Upper lobe of left lung (tissue), 6 donors: ENCODE results near the gene CDRT4. TPM values are rescaled to one million over a fixed set of nuclear protein-coding genes. Genes with fewer than 3 reads are reported as not detected.

Source experiments
- ATAC-seq, 2 donors: fragments of 200-7000 bp; cut with Tn5 transposase; one replicate each; pipeline ENCODE4 v1.9.1; 2022; ENCODE audit warnings: mild to moderate bottlenecking in 2 of 2, moderate library complexity in 2 of 2; ENCODE audit not compliant: low FRiP score in 2 of 2
- DNase-seq, 2 donors: peaks; one replicate each; pipeline ENCODE4 v3.0.0-alpha.2; 2019 to 2020
- H3K27ac ChIP-seq, 4 donors: fragments of 200-600 bp; sonication (generic); one replicate each; pipeline ENCODE4 v1.5.1; 2016 to 2019
- H3K27me3 ChIP-seq, 4 donors: fragments of 200-600 bp; sonication (generic); one replicate each; pipeline ENCODE4 v1.5.1; 2017 to 2019
- H3K36me3 ChIP-seq, 4 donors: fragments of 200-600 bp; sonication (generic); one replicate each; pipeline ENCODE4 v1.5.1; 2016 to 2019
- H3K4me1 ChIP-seq, 4 donors: fragments of 200-600 bp; sonication (generic); one replicate each; pipeline ENCODE4 v1.5.1; 2018 to 2019
- H3K4me3 ChIP-seq, 4 donors: fragments of 200-600 bp; sonication (generic); one replicate each; pipeline ENCODE4 v1.5.1; 2017 to 2019; ENCODE audit warnings: mild to moderate bottlenecking in 2 of 4, moderate library complexity in 1 of 4
- H3K9me3 ChIP-seq, 4 donors: fragments of 200-600 bp; sonication (generic); one replicate each; pipeline ENCODE4 v1.5.1; 2018 to 2019
- EP300 ChIP-seq, 4 donors: sonication (generic); formaldehyde crosslinking; IDR thresholded peaks; one replicate each; pipeline ENCODE4 v1.5.1; 2017; ENCODE audit warnings: antibody characterized with exemption in 4 of 4, control low read depth in 2 of 4
- POLR2A ChIP-seq, 4 donors: fragments of 450-650 bp; IDR thresholded peaks; one replicate each; pipeline ENCODE4 v1.5.1; 2016 to 2017; ENCODE audit warnings: antibody characterized with exemption in 4 of 4, mild to moderate bottlenecking in 2 of 4
- POLR2AphosphoS5 ChIP-seq, 2 donors: sonication (generic); formaldehyde crosslinking; IDR thresholded peaks; one replicate each; pipeline ENCODE4 v1.5.1; 2017; ENCODE audit warnings: antibody characterized with exemption in 2 of 2
- WGBS, 2 donors: methylation state at CpG; one replicate each; pipeline ENCODE4 v1.1.5; 2017 to 2018; 5-methylcytosine and 5-hydroxymethylcytosine counted together
- total RNA-seq, 6 donors: library from RNA; depleted of rRNA in 4 of 6; stranded (reverse); fragments of >200 nt in 4 of 6; gene quantifications; one replicate each; pipeline versions ENCODE4 v1.1.0 to v1.2.1, GENCODE V29; 2016 to 2021
- TF ChIP-seq, protein P1 (sequence below), 6 experiments: fragments of 450-650 bp in 4 of 6; fragments of 200-600 bp in 2 of 6; sonication (generic) in 2 of 6; IDR thresholded peaks; one replicate each; pipeline ENCODE4 v1.5.1; 2016 to 2019; ENCODE audit warnings: antibody characterized with exemption in 6 of 6
- donor health status: DM: no; HTN: no; CAD: no; lungs with moderate emphysema.
- donor health status: DM: no; HTN: yes; CAD: no; lungs with severe emphysema.

CDRT4 gene
- total RNA-seq, 6 donors from 2014 or later, result 4.7 to 38.8 (median 5.8) TPM; not detected in 1

DNA sequence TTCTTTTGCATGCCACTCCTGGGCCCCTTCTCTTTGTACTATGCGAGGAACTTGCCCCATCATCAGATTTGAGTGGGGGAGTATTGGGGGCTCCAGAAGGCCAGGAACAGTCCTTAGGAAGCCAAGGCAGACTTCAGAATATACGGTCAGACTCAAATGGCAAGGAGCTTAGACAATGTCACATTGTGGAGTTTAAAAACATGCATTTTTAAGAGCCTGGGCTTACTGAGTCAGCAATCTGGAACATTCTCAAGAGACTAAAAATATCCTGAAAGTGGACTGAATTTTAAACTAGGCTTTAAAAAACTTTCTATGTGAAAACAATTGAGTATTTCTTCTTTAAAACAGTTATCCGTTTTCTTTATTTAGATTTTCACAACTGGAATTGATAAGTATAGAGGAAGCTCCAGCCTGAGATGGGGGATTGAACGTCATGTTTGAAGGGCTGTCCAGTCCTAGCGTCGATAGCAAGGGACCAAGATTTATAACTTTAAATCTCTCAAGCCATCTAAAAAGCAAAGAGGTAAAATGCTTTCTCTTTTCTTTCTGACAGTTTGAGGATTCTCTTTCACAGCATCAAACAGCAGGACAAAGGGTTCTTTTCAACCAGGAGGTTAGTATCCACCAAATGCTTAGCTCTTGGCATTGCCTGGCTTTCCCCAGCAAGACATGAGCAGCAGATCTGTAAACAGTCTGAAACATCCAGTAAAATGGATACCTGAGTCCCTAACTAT, 45.8 kb upstream of the CDRT4 start:
- DNase-seq, result no peak

DNA sequence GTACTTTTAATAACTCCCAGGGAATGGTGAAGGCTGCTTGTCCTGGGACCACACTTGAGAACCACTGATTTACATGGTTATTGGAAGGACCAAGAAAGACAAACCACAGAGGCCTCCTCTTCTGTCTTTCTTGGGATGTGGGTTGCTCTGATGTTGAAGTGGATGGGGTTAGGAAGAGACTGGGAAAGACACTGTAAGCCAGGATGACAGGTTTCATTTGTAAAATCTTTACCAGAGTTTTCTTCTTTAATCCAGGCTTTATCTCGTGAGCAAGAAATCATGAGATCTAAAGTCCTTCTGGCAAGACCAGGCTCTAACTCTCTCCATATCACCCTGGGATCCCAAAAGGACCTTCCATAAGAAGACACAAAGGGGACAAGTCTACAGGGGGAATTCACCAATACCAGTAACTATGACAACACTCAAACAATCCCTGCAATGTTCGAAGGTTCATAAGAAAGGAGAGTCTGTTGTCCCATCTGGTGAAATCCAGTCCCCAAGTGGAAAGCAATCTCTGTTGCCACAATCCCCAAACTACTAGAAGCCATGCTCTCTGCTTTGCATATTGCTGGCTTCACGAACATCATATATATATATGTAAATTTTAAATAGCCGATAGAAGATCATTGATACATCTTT, 44.8 kb upstream of the CDRT4 start:
- 95 to 96% methylated on average over 4 of the region's 4 CpGs for WGBS, 2 donors
- no peak for ATAC-seq

More for the DNA sequence above, 45.8 kb upstream of the CDRT4 start:
- WGBS, 2 donors, result 80 to 86% methylated on average over 6 of the region's 6 CpGs
- ATAC-seq, result no peak
- Histone ChIP-seq H3K4me3 (no peak overlapping the region), H3K9me3 (no peaks in the 10 kb centered on the region), H3K27ac (peak overlapping the region; percentile 11 to 65 (median 42)), H3K27me3 (no peaks in the 10 kb centered on the region), H3K36me3 (peaks cover 0 to 9% (median 0%) of the 10 kb centered on the region in 4 donors), H3K4me1 (peaks cover 0 to 18% (median 15%) of the 10 kb centered on the region in 4 donors)
- TF ChIP-seq POLR2A (IDR thresholded peaks at IDR 0.05) (no peak), EP300 (IDR thresholded peaks at IDR 0.05) (no peak), POLR2AphosphoS5 (IDR thresholded peaks at IDR 0.05) (no peak)
- TF ChIP-seq, protein P1, sequence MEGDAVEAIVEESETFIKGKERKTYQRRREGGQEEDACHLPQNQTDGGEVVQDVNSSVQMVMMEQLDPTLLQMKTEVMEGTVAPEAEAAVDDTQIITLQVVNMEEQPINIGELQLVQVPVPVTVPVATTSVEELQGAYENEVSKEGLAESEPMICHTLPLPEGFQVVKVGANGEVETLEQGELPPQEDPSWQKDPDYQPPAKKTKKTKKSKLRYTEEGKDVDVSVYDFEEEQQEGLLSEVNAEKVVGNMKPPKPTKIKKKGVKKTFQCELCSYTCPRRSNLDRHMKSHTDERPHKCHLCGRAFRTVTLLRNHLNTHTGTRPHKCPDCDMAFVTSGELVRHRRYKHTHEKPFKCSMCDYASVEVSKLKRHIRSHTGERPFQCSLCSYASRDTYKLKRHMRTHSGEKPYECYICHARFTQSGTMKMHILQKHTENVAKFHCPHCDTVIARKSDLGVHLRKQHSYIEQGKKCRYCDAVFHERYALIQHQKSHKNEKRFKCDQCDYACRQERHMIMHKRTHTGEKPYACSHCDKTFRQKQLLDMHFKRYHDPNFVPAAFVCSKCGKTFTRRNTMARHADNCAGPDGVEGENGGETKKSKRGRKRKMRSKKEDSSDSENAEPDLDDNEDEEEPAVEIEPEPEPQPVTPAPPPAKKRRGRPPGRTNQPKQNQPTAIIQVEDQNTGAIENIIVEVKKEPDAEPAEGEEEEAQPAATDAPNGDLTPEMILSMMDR (IDR thresholded peaks at IDR 0.05), result no peak

DNA sequence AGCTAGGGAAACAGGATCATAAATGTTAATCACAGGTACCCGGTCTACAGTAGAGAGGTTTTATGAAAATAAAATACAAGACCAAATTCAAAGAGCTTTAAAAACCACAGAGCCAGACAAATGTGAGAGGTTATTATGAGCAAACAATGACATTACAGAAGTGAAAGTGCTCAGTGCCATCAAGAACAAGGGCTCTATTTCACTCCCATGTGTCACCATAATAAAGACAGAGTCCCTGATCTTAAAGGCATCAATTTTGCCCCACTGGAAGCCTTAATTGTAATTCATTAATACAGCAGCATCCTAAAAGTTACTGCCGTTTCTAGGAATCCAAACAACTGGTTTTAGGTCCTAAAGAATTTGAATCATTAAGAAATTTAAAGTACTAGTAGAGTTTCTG, 43.7 kb upstream of the CDRT4 start:
- WGBS, 2 donors, result 75 to 77% methylated on average over 2 of the region's 2 CpGs
- no peak overlapping the region for H3K4me3 ChIP-seq
- peaks cover 0 to 18% (median 15%) of the 10 kb centered on the region in 4 donors for H3K4me1 ChIP-seq
- H3K36me3 ChIP-seq, result peaks cover 0 to 10% (median 0%) of the 10 kb centered on the region in 4 donors
- no peaks in the 10 kb centered on the region for H3K9me3 ChIP-seq
- H3K27ac ChIP-seq, result no peak overlapping the region
- TF ChIP-seq POLR2AphosphoS5 (IDR thresholded peaks at IDR 0.05), result no peak
- TF ChIP-seq POLR2A (IDR thresholded peaks at IDR 0.05), result no peak
- H3K27me3 ChIP-seq, result no peaks in the 10 kb centered on the region
- ATAC-seq (no peak), DNase-seq (no peak)

More for the DNA sequence above, 44.8 kb upstream of the CDRT4 start:
- no peak for DNase-seq
- Histone ChIP-seq H3K27ac (peak overlapping the region in 1 of 4 donors; percentile 60), H3K9me3 (no peaks in the 10 kb centered on the region), H3K27me3 (no peaks in the 10 kb centered on the region), H3K4me1 (peaks cover 0 to 18% (median 15%) of the 10 kb centered on the region in 4 donors), H3K36me3 (peaks cover 0 to 9% (median 0%) of the 10 kb centered on the region in 4 donors), H3K4me3 (no peak overlapping the region)
- no peak for TF ChIP-seq POLR2AphosphoS5 (IDR thresholded peaks at IDR 0.05)
- TF ChIP-seq, protein P1 (IDR thresholded peaks at IDR 0.05), result no peak
- no peak for TF ChIP-seq POLR2A (IDR thresholded peaks at IDR 0.05)
- no peak for TF ChIP-seq EP300 (IDR thresholded peaks at IDR 0.05)

DNA sequence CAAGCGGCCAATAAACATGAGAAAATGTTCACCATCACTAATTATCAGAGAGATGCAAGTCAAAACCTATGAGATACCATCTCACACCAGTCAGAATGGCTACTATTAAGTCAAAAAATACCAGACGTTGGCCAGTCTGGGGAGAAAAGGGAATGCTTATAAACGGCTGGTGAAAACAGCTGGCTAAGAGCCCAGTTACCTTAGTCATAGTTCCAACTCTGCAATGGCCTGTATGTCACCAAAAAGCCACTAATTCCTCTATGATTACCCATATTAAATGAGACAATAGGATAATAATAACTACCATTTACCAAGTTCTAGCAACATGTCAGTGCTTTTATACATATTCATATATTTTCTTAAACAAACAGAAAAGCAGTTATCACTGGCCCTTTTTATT, 42.9 kb upstream of the CDRT4 start:
- peaks cover 0 to 4% (median 0%) of the 10 kb centered on the region in 4 donors for H3K36me3 ChIP-seq
- H3K4me1 ChIP-seq, result peaks cover 0 to 18% (median 15%) of the 10 kb centered on the region in 4 donors
- no peak for ATAC-seq
- peak overlapping the region in 2 of 4 donors; percentile 7 to 27 for H3K27ac ChIP-seq
- no peaks in the 10 kb centered on the region for H3K27me3 ChIP-seq
- TF ChIP-seq, protein P1 (IDR thresholded peaks at IDR 0.05), result no peak
- TF ChIP-seq POLR2A (IDR thresholded peaks at IDR 0.05), result no peak
- no peak overlapping the region for H3K4me3 ChIP-seq
- 68 to 71% methylated on average over 3 of the region's 3 CpGs for WGBS, 2 donors
- H3K9me3 ChIP-seq, result no peaks in the 10 kb centered on the region
- DNase-seq, result no peak

DNA sequence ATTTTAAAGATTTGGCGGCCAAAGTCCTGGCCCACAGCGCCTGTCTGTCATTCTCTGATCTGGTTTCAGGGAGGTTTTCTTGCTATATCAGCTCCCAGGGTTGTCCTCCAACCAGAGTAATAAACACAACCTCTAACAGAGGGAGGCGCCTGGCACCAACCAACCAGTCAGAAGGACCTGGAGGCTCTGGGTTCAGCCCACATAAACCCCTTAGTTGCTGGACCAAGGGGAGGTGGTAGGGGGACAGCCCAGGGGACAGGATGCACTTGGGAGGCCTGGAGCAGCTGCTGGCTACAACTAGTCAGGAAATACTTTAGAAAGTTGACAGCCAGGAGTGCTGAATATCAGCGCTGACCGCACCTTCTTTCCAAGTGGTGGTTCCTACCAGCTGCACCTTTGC, 41.7 kb upstream of the CDRT4 start:
- ATAC-seq, result no peak

More for the DNA sequence above, 41.7 kb upstream of the CDRT4 start:
- no peak for DNase-seq
- Histone ChIP-seq H3K4me3 (no peak overlapping the region), H3K36me3 (peaks cover 0 to 4% (median 0%) of the 10 kb centered on the region in 4 donors), H3K9me3 (no peaks in the 10 kb centered on the region), H3K4me1 (peaks cover 0 to 8% (median 7%) of the 10 kb centered on the region in 4 donors), H3K27ac (peak overlapping the region in 1 of 4 donors; percentile 27), H3K27me3 (no peaks in the 10 kb centered on the region)
- 84 to 87% methylated on average over 5 of the region's 5 CpGs for WGBS, 2 donors
- TF ChIP-seq EP300 (IDR thresholded peaks at IDR 0.05) (no peak), POLR2AphosphoS5 (IDR thresholded peaks at IDR 0.05) (no peak), POLR2A (IDR thresholded peaks at IDR 0.05) (no peak)
- TF ChIP-seq, protein P1 (IDR thresholded peaks at IDR 0.05), result no peak
